Embryonic facial prominence (tissue), 1 donor: ENCODE data around the gene EXD3.
"Not testable (repeated sequence)": the region's sequence is repeated elsewhere in the genome, so short reads cannot be mapped to it uniquely, and the experiment has no call there.

Experiments
- DNase-seq: peaks from one replicate; pipeline ENCODE4 v3.0.0-alpha.2; 2016; ENCODE audit errors: extremely low spot score

Gene EXD3

DNA sequence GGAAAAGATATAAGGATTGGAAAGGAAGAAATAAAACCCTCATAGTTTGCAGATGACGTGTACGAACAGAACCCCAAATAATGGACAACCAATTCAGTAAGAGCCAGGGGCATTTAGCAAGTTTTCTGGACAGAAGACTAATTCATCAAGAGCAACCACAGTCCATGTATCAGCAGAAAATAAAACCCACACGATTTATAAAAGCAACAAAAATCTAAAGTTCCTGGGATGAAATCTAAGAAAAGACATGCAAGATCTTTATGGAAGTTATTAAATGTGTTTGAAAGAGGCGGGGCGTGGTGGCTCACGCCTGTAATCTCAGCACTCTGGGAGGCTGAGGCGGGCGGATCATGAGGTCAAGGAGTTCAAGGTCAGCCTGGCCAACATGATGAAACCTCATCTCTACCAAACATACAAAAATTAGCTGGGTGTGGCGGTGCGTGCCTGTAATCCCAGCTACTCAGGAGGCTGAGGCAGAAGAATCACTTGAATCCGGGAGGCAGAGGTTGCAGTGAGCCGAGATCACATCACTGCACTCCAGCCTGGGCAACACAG is 83.0 kb downstream of the EXD3 start:
- not testable (repeated sequence) for DNase-seq

DNA sequence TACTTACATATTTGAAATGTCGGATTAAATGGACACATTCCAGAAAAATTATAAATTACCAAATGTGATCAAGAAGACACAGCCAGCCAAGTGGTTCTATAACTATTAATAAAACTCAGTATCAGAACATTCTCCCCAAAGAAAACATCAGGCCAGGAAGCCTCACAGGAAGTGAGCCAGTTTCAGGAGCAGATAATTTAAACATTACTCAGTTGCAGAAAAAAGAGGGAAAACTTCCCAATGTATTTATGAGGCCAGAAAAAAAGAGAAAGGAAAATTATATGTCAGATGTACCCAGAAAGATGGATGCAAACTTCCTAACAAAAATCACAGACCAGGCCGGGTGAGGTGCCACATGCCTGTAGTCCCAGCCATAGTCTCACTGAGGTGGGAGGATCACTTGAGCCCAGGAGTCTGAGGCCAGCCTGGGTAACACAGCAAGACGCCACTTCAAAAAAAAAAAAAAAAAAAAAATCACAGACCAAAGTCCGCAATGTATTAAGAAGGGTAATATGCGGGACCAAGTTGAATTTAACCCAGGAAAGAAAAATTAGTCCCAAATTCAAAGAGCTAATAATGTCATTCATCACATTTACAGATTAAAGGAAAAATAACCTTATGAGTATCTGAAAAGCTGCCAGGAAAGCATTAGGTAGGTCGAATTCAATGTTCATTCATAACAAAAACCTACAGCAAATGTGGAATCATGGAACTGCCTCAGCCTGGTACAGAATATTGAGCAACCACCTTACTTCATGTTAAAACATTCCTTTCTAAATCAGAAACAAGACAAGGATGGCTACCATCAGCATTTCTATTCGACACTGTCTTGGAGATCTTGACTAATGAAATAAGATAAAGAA is 83.7 kb downstream of the EXD3 start:
- DNase-seq, result no peak

DNA sequence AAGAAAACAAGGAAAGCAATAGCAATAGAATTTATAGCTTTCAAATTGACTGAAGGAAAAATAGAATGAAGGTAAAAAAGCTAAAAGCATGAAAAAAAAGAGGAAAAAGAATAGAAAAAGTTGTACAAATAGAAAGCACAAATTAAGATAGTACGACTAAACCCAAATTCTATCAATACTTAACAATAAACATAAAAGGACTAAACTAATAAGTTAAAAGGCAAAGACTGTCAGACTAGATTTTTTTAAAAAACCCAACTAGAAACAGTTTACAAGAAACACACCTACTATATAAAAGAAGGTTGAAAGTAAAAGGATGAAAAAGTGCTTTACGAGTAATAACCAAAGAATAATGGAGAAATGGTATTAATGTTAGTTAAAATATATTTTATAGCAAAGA is 86.2 kb downstream of the EXD3 start:
- no peak for DNase-seq

DNA sequence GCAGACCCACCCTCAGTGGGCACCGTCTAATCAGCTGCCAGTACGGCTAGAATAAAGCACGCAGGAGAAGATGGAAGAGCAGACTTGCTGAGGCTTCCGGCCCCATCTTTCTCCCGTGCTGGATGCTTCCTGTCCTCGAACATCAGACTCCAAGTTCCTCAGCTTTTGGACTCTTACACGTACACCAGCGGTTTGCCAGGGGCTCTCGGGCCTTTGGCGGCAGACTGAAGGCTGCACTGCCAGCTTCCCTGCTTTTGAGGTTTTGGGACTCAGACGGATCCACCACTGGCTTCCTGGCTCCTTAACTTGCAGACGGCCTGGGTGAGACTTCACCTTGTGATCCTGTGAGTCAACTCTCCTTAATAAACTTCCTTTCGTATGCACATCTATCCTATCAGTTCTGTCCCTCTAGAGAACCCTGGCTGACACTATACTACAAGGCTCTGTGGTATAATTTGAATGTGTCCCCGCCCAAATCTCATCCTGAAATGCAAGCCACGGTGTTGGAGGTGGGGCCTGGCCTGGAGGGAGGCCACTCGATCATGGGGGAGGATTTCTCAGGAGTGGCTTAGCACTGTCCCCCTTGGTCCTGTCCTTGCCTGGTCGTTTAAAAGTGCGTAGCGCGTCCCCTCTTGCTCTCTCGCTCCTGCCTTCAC is 89.8 kb downstream of the EXD3 start:
- DNase-seq, result no peak

DNA sequence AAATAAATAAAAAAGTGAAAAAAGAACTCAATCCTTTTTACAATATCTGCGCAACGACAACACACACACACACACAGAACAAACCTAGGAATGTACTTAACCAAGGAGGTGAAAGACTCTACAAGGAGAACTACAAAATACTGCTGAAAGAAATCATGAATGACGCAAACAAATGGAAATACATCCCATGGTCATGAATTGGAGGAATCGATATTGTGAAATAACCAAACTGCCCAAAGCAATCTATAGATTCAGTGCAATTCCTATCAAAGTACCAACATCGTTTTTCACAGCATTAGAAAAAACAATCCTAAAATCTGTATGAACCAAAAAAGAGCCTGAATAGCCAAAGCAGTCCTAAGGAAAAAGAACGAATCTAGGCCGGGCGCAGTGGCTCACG is 91.0 kb downstream of the EXD3 start:
- DNase-seq, result no peak

DNA sequence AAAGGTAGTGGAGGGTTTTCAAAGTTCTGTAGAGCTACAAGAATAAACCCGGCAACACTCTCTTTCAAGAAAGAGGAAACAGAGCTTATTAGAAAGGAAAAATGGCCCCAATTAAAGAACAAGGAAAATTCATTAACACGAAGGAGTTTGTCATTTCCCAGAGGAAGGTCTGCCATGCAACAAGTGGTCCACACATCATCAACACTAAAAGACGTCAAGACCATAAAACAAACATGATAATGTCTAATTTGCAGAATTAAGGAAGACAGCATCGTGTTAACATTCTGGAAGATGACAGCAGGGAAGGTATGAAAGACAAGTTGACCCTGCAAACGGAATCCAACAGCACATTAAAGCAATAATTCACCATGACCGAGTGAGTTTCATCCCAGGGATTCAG is 92.3 kb downstream of the EXD3 start:
- DNase-seq, result no peak

DNA sequence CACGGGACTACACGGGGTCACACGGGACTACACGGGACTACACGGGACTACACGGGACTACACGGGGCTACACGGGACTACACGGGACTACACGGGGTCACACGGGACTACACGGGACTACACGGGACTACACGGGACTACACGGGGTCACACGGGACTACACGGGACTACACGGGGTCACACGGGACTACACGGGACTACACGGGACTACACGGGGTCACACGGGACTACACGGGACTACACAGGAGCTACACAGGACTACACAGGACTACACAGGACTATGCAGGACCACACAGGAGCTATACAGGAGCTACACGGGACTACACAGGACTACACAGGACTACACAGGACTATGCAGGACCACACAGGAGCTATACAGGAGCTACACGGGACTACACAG is 93.4 kb downstream of the EXD3 start:
- not testable (repeated sequence) for DNase-seq

DNA sequence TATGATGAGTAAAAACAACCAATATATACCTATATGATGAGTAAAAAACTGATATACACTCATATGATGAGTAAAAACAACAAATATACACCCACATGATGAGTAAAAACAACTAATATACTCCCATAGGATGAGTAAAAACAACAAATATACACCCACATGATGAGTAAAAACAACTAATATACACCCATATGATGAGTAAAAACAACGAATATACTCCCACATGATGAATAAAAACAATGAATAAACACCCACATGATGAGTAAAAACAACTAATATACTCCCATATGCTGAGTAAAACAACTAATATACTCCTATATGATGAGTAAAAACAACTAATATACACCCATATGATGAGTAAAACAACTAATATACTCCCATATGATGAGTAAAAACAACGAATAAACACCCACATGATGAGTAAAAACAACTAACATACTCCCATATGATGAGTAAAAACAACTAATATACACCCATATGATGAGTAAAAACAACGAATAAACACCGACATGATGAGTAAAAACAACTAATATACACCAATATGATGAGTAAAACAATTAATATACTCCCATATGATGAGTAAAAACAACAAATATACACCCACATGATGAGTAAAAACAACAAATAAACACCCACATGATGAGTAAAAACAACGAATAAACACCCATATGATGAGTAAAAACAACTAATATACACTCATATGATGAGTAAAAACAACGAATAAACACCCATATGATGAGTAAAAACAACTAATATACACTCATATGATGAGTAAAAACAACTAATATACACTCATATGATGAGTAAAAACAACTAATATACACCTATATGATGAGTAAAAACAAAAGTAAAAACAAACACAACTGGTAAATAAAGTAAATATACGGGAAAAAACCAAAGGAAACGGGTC is 95.1 kb downstream of the EXD3 start:
- DNase-seq, result not testable (repeated sequence)

DNA sequence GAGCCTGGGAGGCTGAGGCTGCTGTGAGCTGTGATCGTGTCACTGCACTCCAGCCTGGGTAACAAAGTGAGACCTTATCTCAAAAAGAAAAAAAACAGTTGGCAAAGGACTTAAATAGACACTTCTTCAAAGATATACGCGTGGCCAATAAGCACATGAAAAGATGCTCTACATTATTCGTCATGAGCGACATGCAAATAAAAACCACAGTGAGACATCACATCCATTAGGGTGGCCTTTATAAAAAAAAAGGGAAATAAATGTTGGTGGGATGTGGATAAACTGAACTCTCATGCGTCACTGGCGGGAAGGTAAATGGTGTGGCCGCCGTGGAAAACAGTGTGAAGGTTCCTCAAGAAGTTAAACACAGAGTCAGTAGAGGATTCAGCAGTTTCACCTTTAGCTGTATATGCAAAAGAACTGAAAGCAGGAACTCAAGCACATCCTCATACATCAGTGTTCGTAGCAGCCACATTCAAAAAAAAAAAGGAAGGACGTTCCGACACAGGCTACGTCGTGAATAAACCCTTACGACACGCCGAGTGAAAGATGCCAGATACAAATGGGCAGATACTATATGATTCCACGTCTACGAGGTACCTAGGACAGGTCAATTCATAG is 96.4 kb downstream of the EXD3 start:
- no peak for DNase-seq

DNA sequence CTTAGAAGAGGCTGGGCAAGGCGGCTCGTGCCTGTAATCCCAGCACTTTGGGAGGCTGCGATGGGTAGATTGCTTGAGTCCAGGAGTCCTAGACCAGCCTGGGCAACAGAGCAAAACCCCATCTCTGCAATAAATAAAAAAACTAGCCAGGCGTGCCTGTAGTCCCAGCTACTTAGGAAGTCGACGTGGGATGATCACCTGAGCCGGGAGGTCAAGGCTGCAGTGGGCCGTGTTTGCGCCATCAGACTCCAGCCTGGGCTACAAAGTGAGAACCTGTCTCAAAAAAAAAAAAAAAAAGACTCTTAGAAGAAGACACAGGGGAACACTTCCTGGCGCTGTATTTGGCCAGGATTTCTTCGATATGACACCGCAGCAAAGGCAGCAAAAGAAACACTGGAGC is 97.2 kb downstream of the EXD3 start:
- no peak for DNase-seq

DNA sequence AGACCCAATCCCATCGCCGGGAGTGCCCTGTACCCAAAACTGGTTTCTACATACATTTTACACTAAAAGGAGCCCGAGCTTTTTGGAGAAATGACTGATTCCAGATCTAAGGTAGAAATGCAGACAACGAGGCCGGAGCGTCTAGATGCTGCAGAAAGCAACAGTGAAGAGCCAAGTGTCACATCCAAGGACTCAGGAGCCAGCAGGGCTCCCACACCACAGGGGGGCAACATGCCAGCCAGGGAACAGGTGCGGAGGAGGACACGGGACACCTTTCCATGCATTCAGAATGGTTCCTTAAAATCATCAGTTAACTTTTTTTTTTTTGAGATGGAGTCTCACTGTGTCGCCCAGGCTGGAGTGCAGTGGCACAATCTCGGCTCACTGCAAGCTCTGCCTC is 97.8 kb downstream of the EXD3 start:
- DNase-seq, result no peak

DNA sequence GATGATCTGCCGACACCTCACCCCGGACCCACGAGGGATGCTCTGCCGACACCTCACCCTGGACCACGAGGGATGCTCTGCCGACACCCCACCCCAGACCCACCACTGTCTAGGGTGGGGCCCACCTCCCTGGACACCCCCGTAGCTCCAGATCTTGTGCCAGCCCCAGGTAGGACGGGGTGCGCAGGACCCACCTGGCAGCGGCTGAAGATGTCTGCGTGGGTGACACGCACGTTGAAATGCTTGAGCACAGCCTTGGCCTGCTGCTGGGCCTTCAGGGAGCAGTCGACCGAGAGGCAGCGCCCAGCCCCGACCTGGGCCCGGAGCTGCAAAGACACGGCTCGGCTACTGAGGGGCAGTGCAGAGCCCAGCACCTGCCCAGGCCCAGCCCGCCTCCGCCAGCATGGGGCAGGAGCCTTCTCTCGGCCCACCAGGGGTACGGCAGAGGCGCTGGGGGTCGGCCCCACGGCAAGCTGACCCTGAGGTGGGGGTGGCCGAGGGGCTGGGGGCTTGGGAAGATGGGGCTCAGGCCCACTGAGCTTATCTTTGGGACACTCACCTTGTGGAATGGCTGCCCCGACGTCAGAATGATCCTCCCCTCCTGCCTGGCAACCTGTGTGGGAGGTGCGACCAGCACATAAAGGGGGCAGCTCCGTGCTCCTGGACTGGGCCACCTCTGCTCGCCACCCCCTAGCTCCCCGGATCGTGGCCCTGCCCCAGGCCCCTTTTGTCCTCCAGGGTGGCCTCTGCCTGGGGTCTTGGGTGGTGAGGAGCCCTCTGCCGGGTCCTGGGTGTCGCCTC is 99.2 kb downstream of the EXD3 start:
- no peak for DNase-seq

DNA sequence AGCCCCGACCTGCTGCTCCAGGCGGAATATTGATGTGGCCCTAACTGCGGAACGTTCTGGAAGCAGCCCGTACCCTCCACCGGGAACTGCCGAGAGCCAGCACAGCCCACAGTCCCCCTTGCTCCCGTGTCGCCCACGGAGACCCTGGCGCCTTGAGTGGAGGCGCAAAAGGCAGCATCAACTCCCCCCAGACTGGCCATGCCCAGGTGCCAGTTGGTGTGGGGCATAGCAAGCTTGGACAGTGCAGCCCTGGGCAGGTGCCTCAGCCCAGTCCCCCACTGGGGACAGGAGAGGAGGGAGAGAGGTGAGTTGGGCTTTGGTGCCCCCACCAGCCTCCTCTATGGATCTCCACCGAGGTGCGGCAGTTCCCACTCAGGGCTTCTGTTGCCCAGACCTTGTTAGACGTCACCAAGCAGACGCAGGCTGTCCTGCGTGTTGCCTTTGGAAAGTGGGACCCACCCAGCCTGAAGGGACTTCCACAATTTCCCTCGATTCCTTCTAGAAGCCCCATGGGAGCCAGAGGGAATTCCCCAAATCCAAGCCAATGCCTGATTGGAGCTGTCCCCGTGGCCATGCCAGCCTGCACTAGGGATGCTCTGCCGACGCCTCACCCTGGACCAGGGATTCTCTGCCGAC is 101.1 kb downstream of the EXD3 start:
- no peak for DNase-seq

DNA sequence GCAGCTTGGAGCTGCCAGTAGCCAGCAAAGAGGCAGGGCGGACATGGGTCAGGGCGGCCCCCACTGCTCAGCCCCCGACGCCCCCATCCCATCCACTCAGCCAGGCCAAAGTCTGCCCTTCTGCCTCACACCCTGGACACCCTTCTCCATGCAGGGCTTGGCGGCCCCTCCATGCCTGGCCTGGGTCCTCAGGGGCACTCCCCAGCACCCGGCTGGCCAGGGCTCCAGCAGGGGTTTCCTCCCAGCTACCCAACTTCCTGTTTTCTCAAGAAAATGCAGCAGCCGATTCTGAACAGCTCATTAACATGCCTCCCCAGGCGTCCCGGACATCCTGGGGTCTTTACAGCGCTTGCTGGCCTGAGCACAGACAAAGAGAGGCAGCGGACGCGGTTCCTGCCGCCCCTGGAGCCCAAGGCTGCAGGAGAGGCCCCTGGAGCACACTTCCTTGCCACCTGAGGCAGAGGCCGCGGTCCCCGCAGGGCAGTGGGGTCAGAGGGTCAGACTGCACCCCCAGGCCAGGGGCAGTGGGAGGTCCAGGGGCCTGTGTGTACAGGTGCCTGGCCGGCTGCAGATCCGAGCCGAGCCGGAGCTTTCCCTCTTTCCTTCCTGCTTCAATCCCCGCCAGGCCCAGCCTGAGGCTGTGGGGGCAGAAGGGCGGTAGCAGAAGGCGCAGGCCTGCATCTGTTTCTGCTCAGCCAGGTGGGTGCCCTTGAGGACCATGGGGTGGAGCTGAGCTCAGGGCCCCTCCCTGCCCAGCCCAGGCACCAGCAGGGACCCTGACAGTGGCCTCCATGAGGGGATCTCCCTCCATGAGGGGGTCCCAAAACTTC is 102.2 kb downstream of the EXD3 start:
- no peak for DNase-seq

DNA sequence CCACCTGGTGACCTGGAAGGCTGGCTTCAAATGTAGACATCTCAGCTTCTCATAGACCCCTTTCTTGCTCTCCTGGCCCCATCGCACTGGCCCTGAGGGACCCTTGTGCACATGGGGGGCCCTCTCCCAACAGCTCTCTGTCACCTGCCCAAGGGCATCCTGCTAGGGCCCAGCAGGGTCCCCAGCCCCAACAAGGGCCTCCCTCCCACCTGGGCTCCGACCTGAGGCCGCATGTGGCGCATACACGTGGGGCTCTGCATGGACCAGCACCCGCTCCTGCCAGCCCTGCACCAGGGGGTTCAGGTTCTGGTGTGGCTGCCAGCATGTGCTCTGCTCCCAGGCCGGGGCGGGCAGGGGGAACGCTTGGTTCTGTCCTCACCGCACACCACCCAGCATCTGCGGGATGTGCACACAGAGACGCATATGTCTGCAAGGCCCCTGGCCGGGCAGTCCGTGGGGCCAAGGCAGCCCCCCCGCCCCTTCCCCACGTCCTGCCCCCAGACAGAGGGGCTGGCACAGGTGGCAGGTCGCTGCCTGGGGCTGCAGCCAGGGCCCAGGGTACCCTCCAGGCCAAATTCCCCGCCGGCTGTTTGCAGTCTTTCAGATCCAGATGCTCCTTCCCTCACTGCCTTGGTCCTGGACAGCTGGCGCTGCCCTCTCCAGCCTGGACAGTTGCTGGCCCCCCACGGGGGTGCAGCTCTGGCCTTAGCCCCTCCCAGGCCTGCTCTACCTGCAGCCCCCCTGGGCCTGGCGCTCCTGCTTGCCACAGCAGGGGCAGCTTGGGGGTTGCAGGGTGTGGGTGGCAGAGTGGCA is 103.0 kb downstream of the EXD3 start:
- no peak for DNase-seq

DNA sequence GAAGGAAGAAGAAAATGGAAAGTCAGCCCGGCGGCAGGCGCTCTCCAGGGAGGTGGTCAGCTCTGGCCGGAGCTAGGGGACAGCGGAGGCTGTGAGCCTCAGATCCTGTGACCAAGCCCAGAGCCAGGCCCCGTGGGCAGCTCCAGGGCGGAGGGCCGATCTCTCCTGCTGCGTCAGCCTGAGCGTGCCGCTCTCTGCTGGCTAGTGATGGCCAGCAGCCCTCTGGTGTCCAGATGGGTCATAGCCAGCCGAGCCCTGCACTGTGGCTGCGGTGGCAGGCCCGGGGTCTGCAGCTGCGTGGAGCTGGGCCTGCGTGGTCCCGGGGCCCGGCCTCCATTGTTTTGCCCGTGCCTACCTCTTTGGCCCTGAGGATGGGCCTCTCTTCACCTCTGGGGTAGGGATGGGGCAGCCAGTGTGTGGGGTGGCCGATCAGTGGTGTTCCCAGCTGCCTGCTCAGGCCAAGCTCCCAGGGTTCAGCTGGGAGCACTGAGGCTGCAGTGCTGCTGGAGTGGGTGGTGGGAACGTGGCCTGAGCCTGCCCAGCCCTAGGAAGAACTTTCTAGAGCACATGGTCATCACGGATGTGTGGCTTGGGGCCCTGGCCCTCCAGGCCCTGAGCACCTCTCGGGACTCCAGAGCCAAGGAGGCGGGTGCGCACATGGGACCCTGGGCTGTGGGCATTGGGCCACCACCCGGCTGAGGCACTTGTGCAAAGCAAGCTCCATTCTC is 103.8 kb downstream of the EXD3 start:
- DNase-seq, result no peak

DNA sequence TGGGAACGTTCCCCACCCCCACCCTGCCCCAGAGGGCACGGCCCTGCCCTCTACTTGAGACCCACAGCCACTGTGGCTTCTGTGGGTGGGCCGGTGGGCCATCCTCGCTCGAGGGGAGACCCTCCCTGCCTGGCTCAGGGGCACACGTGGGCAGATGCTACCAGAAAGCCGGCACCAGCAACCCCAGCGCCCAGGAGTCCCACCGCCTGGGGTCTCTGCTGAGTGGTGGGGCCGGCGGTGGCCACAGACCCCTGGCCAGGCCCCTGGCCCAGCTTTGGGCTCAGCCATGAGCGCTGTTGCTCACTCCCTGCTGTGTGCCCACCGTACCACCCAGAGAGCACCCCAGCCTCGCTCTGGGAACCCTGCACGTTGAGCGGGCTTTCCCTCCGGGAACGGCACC is 104.4 kb downstream of the EXD3 start:
- no peak for DNase-seq
